ENCODE data around the gene NIF3L1. TPM values are rescaled to one million over a fixed set of nuclear protein-coding genes. Genes with fewer than 3 reads are reported as not detected.

The NIF3L1 gene, protein sequence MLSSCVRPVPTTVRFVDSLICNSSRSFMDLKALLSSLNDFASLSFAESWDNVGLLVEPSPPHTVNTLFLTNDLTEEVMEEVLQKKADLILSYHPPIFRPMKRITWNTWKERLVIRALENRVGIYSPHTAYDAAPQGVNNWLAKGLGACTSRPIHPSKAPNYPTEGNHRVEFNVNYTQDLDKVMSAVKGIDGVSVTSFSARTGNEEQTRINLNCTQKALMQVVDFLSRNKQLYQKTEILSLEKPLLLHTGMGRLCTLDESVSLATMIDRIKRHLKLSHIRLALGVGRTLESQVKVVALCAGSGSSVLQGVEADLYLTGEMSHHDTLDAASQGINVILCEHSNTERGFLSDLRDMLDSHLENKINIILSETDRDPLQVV
- 25.4 and 38.0 TPM in 2 replicates for total RNA-seq

DNA sequence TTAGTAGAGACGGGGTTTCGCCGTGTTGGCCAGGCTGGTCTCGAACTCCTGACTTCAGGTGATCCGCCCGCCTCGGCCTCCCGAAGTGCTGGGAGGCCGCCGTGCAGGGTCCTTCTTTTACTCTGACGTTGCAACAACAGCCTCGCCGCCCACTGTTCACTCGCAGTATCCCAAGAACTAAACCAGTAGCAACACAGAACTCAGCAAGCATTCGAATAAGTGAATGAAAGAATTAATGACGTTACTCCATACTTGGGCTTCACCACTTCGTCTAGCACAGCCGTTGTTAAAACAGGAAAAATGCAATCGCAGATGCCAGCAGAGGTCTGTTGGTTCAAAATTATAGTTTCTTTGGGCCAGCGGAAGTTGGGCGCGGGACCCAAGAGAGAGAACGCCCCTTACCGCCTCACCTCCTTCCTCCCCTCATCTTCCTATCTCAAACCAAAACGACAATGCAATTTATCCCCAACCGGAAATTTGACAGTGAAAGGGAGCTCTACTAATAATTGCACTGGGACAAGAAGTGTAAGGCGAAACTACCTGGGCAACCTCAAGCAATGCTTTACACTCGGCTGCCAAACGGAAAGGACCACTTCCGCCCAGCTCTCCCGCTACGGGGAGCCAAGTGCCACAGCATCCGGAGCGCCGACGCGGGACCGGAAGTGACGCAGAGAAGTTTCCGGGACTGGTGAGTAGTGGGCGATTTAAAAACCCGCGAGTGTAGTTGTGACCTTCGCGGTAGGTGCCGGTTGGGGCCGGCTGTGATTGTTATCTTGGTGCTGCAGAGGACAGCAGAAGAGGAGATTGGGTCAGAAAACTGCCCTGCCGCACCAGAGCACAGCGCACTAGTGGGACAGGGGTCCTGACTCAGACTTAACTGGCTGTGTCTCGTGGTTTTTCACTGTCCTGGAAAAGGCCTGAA lies at the start of gene NIF3L1, which contains the start of gene PPIL3:
NIF3L1 (plus strand) TSS at position 668 of the 922 bp plus-strand sequence. CDS start 2,573 bp downstream, outside the sequence.
PPIL3 (minus strand) TSS at position 374 of the 922 bp plus-strand sequence. CDS start 1,462 bp downstream, outside the sequence.

DNA sequence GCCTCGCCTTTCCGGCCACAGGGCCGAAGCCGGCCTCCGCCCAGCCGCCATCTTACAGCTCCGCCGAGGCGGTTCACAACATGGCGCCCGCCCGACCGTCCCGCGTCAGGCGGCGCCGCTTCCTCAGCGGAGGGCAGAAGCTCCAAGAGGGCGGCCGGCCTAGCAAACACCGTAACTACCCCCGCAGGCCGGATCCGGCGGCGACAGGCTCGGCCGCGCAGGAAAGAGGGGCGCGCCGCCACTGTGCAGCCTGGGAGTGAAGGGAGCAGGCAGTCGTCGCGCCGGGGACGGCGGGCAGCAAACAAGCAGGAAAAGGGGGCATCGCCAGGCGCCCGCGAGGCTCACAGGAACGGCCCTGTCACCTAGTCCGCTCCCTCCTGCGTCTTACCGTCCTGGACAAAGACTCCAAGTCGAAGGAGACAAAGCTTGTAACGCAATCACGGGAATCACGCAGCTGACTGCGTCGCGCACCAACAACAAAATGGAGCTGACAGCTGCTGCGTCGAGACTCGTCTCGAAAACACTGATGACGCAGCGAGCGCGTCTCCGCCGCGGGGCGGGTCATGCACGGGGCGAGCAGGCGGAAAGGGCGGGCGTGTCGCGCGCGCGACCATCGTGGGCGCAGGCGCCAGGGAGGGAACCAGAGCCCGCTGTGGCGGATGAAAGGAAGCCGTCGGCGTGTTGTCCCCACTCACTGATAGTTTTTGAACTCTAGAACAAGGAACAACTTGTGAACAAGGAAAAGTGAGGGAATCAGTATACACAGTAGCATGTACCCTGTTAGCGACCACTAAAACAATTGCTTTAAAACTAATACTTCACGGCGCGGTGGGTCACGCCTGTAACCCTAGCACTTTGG lies 24.8 kb upstream of the NIF3L1 start, which contains the start of gene CLK1:
CLK1 (minus strand) TSS at position 483 of the 859 bp plus-strand sequence. CDS start 2,796 bp downstream, outside the sequence.

Other genes starting within 250 kb of the NIF3L1 start
- 656 and 1,039 TPM in 2 replicates for gene BZW1, start 77.5 kb upstream of the NIF3L1 start, total RNA-seq
- gene CLK1, start 24.7 kb upstream of the NIF3L1 start, total RNA-seq, result 47.4 and 88.5 TPM in 2 replicates
- 49.0 and 56.0 TPM in 2 replicates for gene PPIL3, start 294 bp upstream of the NIF3L1 start, total RNA-seq
- 14.1 and 20.7 TPM in 2 replicates for gene ORC2, start 74.3 kb downstream of the NIF3L1 start, total RNA-seq
- gene HYCC2, start 182.3 kb downstream of the NIF3L1 start, total RNA-seq, result 9.8 and 11.6 TPM in 2 replicates
- 83.7 and 113 TPM in 2 replicates for gene NDUFB3, start 182.6 kb downstream of the NIF3L1 start, total RNA-seq
- 79.4 and 179 TPM in 2 replicates for gene CFLAR, start 226.8 kb downstream of the NIF3L1 start, total RNA-seq